ENCODE data around the gene CHN2. TPM values are rescaled to one million over a fixed set of nuclear protein-coding genes. Genes with fewer than 3 reads are reported as not detected.

The CHN2 gene
- total RNA-seq: 0.33 and 1.0 TPM in 2 replicates

DNA sequence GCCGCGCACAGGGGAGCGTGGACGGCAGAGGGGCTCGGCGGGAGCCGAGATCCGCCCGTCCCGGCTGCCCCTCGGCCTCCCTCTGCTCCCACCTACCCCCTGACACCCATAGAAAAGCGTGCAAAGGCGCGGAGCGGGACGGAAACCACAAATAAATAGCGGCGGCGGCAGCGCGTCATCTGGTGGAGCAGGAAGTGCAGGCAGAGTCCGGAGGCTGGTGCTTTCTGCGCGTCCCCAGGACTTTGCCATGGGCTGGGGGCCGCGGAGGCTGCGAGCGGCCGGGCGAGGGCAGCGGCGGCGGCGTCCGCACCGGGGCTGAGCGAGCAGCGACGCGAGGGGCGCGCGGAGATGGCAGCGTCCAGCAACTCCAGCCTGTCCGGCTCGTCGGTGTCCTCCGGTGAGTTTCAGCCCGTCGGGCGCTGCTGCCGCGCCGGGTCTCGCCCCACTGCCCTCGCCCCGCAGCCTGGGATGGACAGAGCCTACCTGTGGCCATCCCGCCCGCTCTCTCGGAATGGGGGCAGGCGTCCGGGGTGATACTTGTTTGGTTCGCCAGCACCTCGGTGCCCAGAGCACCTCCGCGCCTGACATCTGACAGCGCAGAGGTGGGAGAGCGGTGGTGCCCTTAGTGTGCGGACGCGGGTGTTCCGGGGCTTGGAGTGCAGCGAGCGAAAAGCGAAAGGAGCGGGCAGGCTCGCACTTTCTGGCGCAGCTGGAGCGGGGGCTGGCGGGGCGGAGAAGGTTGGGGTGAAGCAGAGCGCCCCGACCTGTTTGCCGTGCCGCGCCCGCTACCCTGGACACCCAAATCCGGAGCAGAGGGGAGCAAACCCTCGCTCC is at the start of gene CHN2:
CHN2 (plus strand) TSS at position 182 of the 834 bp plus-strand sequence.

DNA sequence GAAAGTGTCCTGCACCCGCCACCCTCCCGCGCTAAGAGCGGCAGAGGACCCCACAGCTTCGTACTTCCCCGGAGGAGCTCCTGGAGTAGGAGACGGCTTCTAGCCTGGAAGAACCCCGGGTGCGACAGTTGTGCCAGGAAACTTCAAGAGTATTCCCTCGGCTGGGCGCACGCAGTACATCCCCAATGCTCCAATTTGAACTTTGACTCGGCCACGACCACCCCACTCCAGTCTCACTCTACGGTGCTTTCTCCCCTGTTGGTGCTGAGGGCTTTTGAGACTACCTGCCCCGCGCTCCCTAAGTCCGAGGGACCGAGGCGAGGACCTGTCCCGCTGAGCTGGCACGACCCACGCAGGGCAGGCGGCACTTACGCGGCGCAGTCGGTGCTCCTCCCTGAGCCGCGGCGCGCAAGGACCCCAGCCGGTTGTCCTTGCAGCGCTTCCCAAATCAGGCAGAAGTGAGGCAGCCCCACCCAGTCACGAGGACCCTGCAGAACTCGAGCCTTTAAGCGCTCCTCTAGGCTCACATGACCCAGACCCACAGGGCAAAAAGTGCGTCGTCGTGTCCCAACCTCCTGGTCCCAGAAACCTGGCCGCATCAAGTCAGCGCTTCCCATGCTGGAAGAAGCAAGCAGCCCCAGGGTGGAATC is 48.4 kb upstream of the CHN2 start, which contains the start of gene CPVL:
CPVL (minus strand) TSS at position 481 of the 650 bp plus-strand sequence. CDS start 25,476 bp downstream, outside the sequence.

Other genes starting within 250 kb of the CHN2 start
- gene TRIL, start 236.4 kb upstream of the CHN2 start, total RNA-seq: 0.16 and 9.9 TPM in 2 replicates
- gene CPVL, start 48.2 kb upstream of the CHN2 start, total RNA-seq: 4.1 and 10.3 TPM in 2 replicates